Panc1 (cell line): ENCODE data around the gene ZNF407. TPM values are rescaled to one million over a fixed set of nuclear protein-coding genes. Genes with fewer than 3 reads are reported as not detected.

Source experiments
- ATAC-seq: fragments of 200-7000 bp; cut with Tn5 transposase; 2 replicates; pipeline ENCODE4 v1.9.1; 2020; ENCODE audit warnings: mild to moderate bottlenecking, moderate library complexity
- BruUV-seq: library from RNA; stranded (reverse); fragments of 400-500 nt; replicated peaks from 2 replicates; lab custom pipeline; 2021; lab: Mats Ljungman, UMichigan
- CTCF ChIA-PET: fragments of 300-600 bp; sonication (Branson Sonifier 250); formaldehyde crosslinking; loops from one replicate; lab custom pipeline; 2022; ENCODE audit warnings: antibody characterized with exemption; lab: Charles Lee
- POLR2A ChIA-PET: fragments of 300-600 bp; sonication (Branson Sonifier 250); formaldehyde crosslinking; loops from one replicate; lab custom pipeline; 2022; ENCODE audit warnings: antibody characterized with exemption; lab: Charles Lee
- DNase-seq: peaks from one replicate; pipeline ENCODE4 v3.0.0-alpha.2; 2010; ENCODE audit warnings: low read depth, low spot score
- H3K27ac ChIP-seq: 2 replicates; pipeline ENCODE4 v1.5.1; 2011; ENCODE audit warnings: mild to moderate bottlenecking, low read length, inconsistent platforms
- H3K27me3 ChIP-seq: fragments of 200-500 bp; sonication (Bioruptor generic); 2 replicates; pipeline ENCODE4 v1.6.0; 2014; ENCODE audit warnings: low read length, inconsistent platforms; ENCODE audit not compliant: control insufficient read depth, insufficient read depth
- H3K36me3 ChIP-seq: fragments of 200-500 bp; sonication (Bioruptor generic); 2 replicates; pipeline ENCODE4 v1.5.1; 2014; ENCODE audit warnings: inconsistent platforms, mild to moderate bottlenecking, low read length, moderate library complexity; ENCODE audit not compliant: control insufficient read depth, insufficient read depth
- H3K4me1 ChIP-seq: 2 replicates; pipeline ENCODE4 v1.5.1; 2011; ENCODE audit warnings: inconsistent platforms, mild to moderate bottlenecking, low read length, moderate library complexity; ENCODE audit not compliant: control insufficient read depth, insufficient read depth
- H3K4me3 ChIP-seq, 2 experiments: 2 replicates each; pipeline ENCODE4 v1.5.1; 2011 to 2012; ENCODE audit warnings: low read depth in 2 of 2, low read length in 2 of 2, mild to moderate bottlenecking in 2 of 2, inconsistent platforms in 1 of 2, moderate library complexity in 1 of 2
- H3K9me3 ChIP-seq: fragments of 200-500 bp; sonication (Bioruptor generic); 2 replicates; pipeline ENCODE4 v1.5.1; 2014; ENCODE audit warnings: low read depth, mild to moderate bottlenecking, inconsistent platforms, low read length, moderate library complexity; ENCODE audit not compliant: control insufficient read depth, insufficient read depth
- CTCF ChIP-seq: fragments of 450-650 bp; IDR thresholded peaks from 2 replicates; pipeline ENCODE4 v1.5.1; 2017; ENCODE audit warnings: mild to moderate bottlenecking
- POLR2AphosphoS5 ChIP-seq: IDR thresholded peaks from 2 replicates; pipeline ENCODE4 v1.6.1; 2012; ENCODE audit warnings: mild to moderate bottlenecking, low read depth, low read length, moderate library complexity
- REST ChIP-seq, 2 experiments: IDR thresholded peaks; 2 replicates each; pipeline ENCODE4 v1.6.1; 2011 to 2012; ENCODE audit warnings: low read depth in 2 of 2, control low read depth in 1 of 2, low read length in 1 of 2, mild to moderate bottlenecking in 1 of 2, moderate library complexity in 1 of 2; ENCODE audit not compliant: insufficient read depth in 1 of 2
- SIN3A ChIP-seq: IDR thresholded peaks from 2 replicates; pipeline ENCODE4 v1.6.1; 2012; ENCODE audit warnings: low read depth, mild to moderate bottlenecking, low read length, moderate library complexity, borderline replicate concordance; ENCODE audit not compliant: insufficient read depth
- TCF7L2 ChIP-seq: IDR thresholded peaks from 2 replicates; pipeline ENCODE4 v1.6.1; 2011; ENCODE audit warnings: mild to moderate bottlenecking, low read depth, low read length, inconsistent platforms
- in situ Hi-C: cut with HindIII; loops from 2 replicates; pipeline ENCODE4 v1.10.0; 2016; ENCODE audit warnings: low sequenced_read_pairs, low pct_unique_long_range_greater_than_20kb
- intact Hi-C: fragments of 100-400 bp; cut with micrococcal nuclease; formaldehyde crosslinking; loops from one replicate; pipeline ENCODE4 v1.10.0; 2022; ENCODE audit not compliant: unreplicated experiment
- total RNA-seq: library from RNA; stranded (reverse); gene quantifications from one replicate; pipeline ENCODE4 v1.2.1, GENCODE V29; 2021; ENCODE audit not compliant: unreplicated experiment

The ZNF407 gene
- total RNA-seq, 1 experiment from 2014 or later: 16.8 TPM

- in situ Hi-C loops (no loop called here), intact Hi-C loops (no loop called here)
- Histone ChIP-seq H3K4me3 (no peak overlapping the region), H3K4me1 (no peaks in the 10 kb centered on the region), H3K9me3 (no peaks in the 10 kb centered on the region), H3K36me3 (no peaks in the 10 kb centered on the region), H3K27ac (no peak overlapping the region), H3K27me3 (no peaks in the 10 kb centered on the region)
- BruUV-seq: no TSS peak
- ChIA-PET POLR2A (no interaction called here), CTCF (no interaction called here)
- DNase-seq (no peak), ATAC-seq (no peak)
- TF ChIP-seq REST (IDR thresholded peaks at IDR 0.05; ENCODE audit: insufficient read depth in 1 of 2, low read depth in 2 of 2, low read length in 1 of 2) (no peak), TCF7L2 (no peak), POLR2AphosphoS5 (no peak), CTCF (no peak), SIN3A (no peak)
Observed at GRCh38 chr18:74665346-74665745, 67.7 kb downstream of the ZNF407 start.

- Histone ChIP-seq H3K27ac (no peak overlapping the region), H3K4me1 (no peaks in the 10 kb centered on the region), H3K9me3 (no peaks in the 10 kb centered on the region), H3K4me3 (no peak overlapping the region), H3K36me3 (no peaks in the 10 kb centered on the region), H3K27me3 (no peaks in the 10 kb centered on the region)
- no TSS peak for BruUV-seq
- intact Hi-C loops (no loop called here), in situ Hi-C loops (no loop called here)
- no peak for TF ChIP-seq TCF7L2
- no peak for TF ChIP-seq REST (IDR thresholded peaks at IDR 0.05; ENCODE audit: insufficient read depth in 1 of 2, low read depth in 2 of 2, low read length in 1 of 2)
- no peak for TF ChIP-seq POLR2AphosphoS5
- TF ChIP-seq CTCF: no peak
- ATAC-seq (no peak), DNase-seq (no peak)
- ChIA-PET CTCF (interaction anchor here (0.6 kb wide), 1 partner anchor 376 kb away, joined by 6 read pairs; no protein-coding TSS in a partner anchor), POLR2A (no interaction called here)
Observed at GRCh38 chr18:74665905-74666304, 68.2 kb downstream of the ZNF407 start.
